ENCODE data around the gene CLMN. TPM values are rescaled to one million over a fixed set of nuclear protein-coding genes. Genes with fewer than 3 reads are reported as not detected.

CLMN gene
- total RNA-seq, 1 donor from 2014 or later: 9.6 TPM

GRCh38 chr14:95255013-95255412 is 64.7 kb downstream of the CLMN start:
- no peak for TF ChIP-seq CTCF (conservative IDR thresholded peaks at IDR 0.05; ENCODE audit: low read depth, low read length)
- H3K4me3 ChIP-seq (ENCODE audit: low read depth, low read length): no peak overlapping the region
- DNase-seq (ENCODE audit: low read depth): no peak

- DNase-seq (ENCODE audit: low read depth): no peak
- no peak overlapping the region for H3K4me3 ChIP-seq (ENCODE audit: low read depth, low read length)
- TF ChIP-seq CTCF (conservative IDR thresholded peaks at IDR 0.05; ENCODE audit: low read depth, low read length): no peak
Observed at GRCh38 chr14:95254288-95254687, 65.4 kb downstream of the CLMN start.

- no peak for TF ChIP-seq CTCF (conservative IDR thresholded peaks at IDR 0.05; ENCODE audit: low read depth, low read length)
Observed at GRCh38 chr14:95253039-95253630, 66.6 kb downstream of the CLMN start.

GRCh38 chr14:95252219-95252618 is 67.5 kb downstream of the CLMN start:
- no peak overlapping the region for H3K4me3 ChIP-seq (ENCODE audit: low read depth, low read length)
- TF ChIP-seq CTCF (conservative IDR thresholded peaks at IDR 0.05; ENCODE audit: low read depth, low read length): no peak
- no peak for DNase-seq (ENCODE audit: low read depth)

More at GRCh38 chr14:95253039-95253630, 66.6 kb downstream of the CLMN start:
- DNase-seq (ENCODE audit: low read depth): no peak
- no peak overlapping the region for H3K4me3 ChIP-seq (ENCODE audit: low read depth, low read length)

- H3K4me3 ChIP-seq (ENCODE audit: low read depth, low read length): no peak overlapping the region
- no peak for TF ChIP-seq CTCF (conservative IDR thresholded peaks at IDR 0.05; ENCODE audit: low read depth, low read length)
- no peak for DNase-seq (ENCODE audit: low read depth)
Observed at GRCh38 chr14:95250936-95251335, 68.8 kb downstream of the CLMN start.

- H3K4me3 ChIP-seq (ENCODE audit: low read depth, low read length): no peak overlapping the region
- no peak for TF ChIP-seq CTCF (conservative IDR thresholded peaks at IDR 0.05; ENCODE audit: low read depth, low read length)
Observed at GRCh38 chr14:95250140-95250769, 69.5 kb downstream of the CLMN start.

GRCh38 chr14:95248432-95248831 is 71.3 kb downstream of the CLMN start:
- no peak for DNase-seq (ENCODE audit: low read depth)
- TF ChIP-seq CTCF (conservative IDR thresholded peaks at IDR 0.05; ENCODE audit: low read depth, low read length): no peak
- no peak overlapping the region for H3K4me3 ChIP-seq (ENCODE audit: low read depth, low read length)

More at GRCh38 chr14:95250140-95250769, 69.5 kb downstream of the CLMN start:
- no peak for DNase-seq (ENCODE audit: low read depth)
